GM23248 (cell line): ENCODE results near the gene HEPHL1. TPM values are rescaled to one million over a fixed set of nuclear protein-coding genes. Genes with fewer than 3 reads are reported as not detected.
A peak's percentile ranks its signal among the peaks of the same experiment; 100 is the strongest.

Experiments used
- DNase-seq: peaks from one replicate; pipeline ENCODE4 v3.0.0-alpha.2; 2015
- H2AFZ ChIP-seq: fragments of 200-600 bp; sonication (generic); 2 replicates; pipeline ENCODE4 v1.6.1; 2016; ENCODE audit warnings: antibody characterized with exemption
- H3F3A ChIP-seq: fragments of 200-600 bp; sonication (generic); 2 replicates; pipeline ENCODE4 v1.6.1; 2016; ENCODE audit warnings: mild to moderate bottlenecking, antibody characterized with exemption, mixed run types; ENCODE audit not compliant: insufficient read depth
- H3K27ac ChIP-seq: fragments of 200-600 bp; sonication (generic); 2 replicates; pipeline ENCODE4 v1.5.1; 2016; ENCODE audit warnings: mild to moderate bottlenecking
- H3K27me3 ChIP-seq: fragments of 200-600 bp; sonication (generic); replicated peaks from 2 replicates; pipeline ENCODE4 v1.6.1; 2016; ENCODE audit warnings: mild to moderate bottlenecking; ENCODE audit not compliant: insufficient read depth
- H3K36me3 ChIP-seq: fragments of 200-600 bp; sonication (generic); 2 replicates; pipeline ENCODE4 v1.6.1; 2016; ENCODE audit warnings: low read depth, mild to moderate bottlenecking
- H3K4me1 ChIP-seq: fragments of 200-600 bp; sonication (generic); 2 replicates; pipeline ENCODE4 v1.6.1; 2016; ENCODE audit warnings: mild to moderate bottlenecking; ENCODE audit not compliant: insufficient read depth
- H3K4me2 ChIP-seq: fragments of 200-600 bp; sonication (generic); one replicate; pipeline ENCODE4 v1.6.1; 2016; ENCODE audit warnings: mild to moderate bottlenecking; ENCODE audit not compliant: unreplicated experiment
- H3K4me3 ChIP-seq: fragments of 200-600 bp; sonication (generic); 2 replicates; pipeline ENCODE4 v1.5.1; 2016; ENCODE audit warnings: mild to moderate bottlenecking
- H3K79me2 ChIP-seq: fragments of 200-600 bp; sonication (generic); 2 replicates; pipeline ENCODE4 v1.6.1; 2016; ENCODE audit warnings: mild to moderate bottlenecking; ENCODE audit not compliant: insufficient read depth
- H3K9ac ChIP-seq: fragments of 200-600 bp; sonication (generic); 2 replicates; pipeline ENCODE4 v1.6.1; 2016; ENCODE audit warnings: mild to moderate bottlenecking
- H3K9me2 ChIP-seq: fragments of 200-600 bp; sonication (generic); 2 replicates; pipeline ENCODE4 v1.6.1; 2016; ENCODE audit warnings: mixed run types, mild to moderate bottlenecking, moderate library complexity; ENCODE audit not compliant: insufficient read depth
- H3K9me3 ChIP-seq: fragments of 200-600 bp; sonication (generic); one replicate; pipeline ENCODE4 v1.6.1; 2017; ENCODE audit warnings: low read depth
- H4K20me1 ChIP-seq: fragments of 200-600 bp; sonication (generic); 2 replicates; pipeline ENCODE4 v1.6.0; 2016; ENCODE audit not compliant: insufficient read depth
- EZH2 ChIP-seq: fragments of 200-600 bp; sonication (generic); IDR thresholded peaks from 2 replicates; pipeline ENCODE4 v1.6.1; 2018; ENCODE audit warnings: antibody characterized with exemption, mild to moderate bottlenecking; ENCODE audit not compliant: insufficient read depth, poor library complexity, severe bottlenecking
- EZH2phosphoT487 ChIP-seq: fragments of 200-600 bp; sonication (generic); IDR thresholded peaks from 2 replicates; pipeline ENCODE4 v1.6.1; 2018; ENCODE audit warnings: antibody characterized with exemption, moderate library complexity, mild to moderate bottlenecking, low read depth; ENCODE audit not compliant: insufficient read depth
- WGBS, 2 experiments: methylation state at CpG; one replicate each; pipeline ENCODE4 v1.1.6; 2015 to 2017; ENCODE audit warnings: low lambda C conversion rate in 2 of 2, low coverage in 1 of 2; ENCODE audit errors: missing lambda C conversion rate in 2 of 2; 5-methylcytosine and 5-hydroxymethylcytosine counted together
- in situ Hi-C: fragments of 300-500 bp; cut with MboI; formaldehyde crosslinking; loops from 2 replicates; pipeline ENCODE4 v1.15.0; 2020
- polyA plus RNA-seq: library from polyadenylated mRNA; unstranded; fragments of >200 nt; fragmentation: Nextera tagmentation; extraction: Ambion mirVana; gene quantifications from 2 replicates; pipeline ENCODE4 v1.2.1, GENCODE V29; 2016
- total RNA-seq: library from RNA; depleted of rRNA; stranded (reverse); fragments of >200 nt; shearing (Covaris generic); gene quantifications from 2 replicates; pipeline ENCODE4 v1.2.3, GENCODE V29; 2014

The HEPHL1 gene
- total and polyA plus RNA-seq, 2 experiments from 2014 or later: not detected

DNA sequence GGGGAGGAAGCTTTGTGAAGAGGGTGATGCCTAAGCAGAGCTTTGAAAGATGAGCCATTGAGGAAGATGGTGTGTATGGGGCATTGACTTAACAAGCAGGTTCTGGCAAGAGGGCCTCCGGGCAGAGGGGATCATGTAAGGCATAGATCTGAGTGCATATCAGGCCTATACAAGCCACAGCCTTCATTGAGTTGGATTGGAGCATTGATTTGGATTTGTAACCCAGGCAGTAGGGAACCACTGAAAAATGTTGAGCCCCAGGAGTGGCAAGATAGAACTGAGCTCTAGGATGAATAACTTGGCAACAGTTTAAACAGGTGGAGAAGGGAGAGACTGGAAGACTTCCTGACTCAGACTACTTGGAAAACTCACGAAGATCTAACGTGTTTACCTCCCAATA is 128.9 kb downstream of the HEPHL1 start:
- no peaks in the 10 kb centered on the region for H3K9me2 ChIP-seq
- no peaks in the 10 kb centered on the region for H3K27me3 ChIP-seq
- no peak overlapping the region for H3K4me3 ChIP-seq
- H3K9ac ChIP-seq: no peak overlapping the region
- peaks cover 97% of the 10 kb centered on the region for H3K79me2 ChIP-seq
- peaks cover 6% of the 10 kb centered on the region; the same call in 1 of the 2 replicates for H4K20me1 ChIP-seq
- H3K36me3 ChIP-seq: no peaks in the 10 kb centered on the region
- no peaks in the 10 kb centered on the region for H3K9me3 ChIP-seq
- no peak overlapping the region for H3K4me2 ChIP-seq
- no peak for TF ChIP-seq EZH2phosphoT487
- no peak for TF ChIP-seq EZH2
- no peak for DNase-seq
- in situ Hi-C loops: no loop called here
- peaks cover 6% of the 10 kb centered on the region; the same call in 1 of the 2 replicates for H3F3A ChIP-seq
- H3K4me1 ChIP-seq: peaks cover 31% of the 10 kb centered on the region
- no peak overlapping the region for H2AFZ ChIP-seq
- 95 to 100% methylated on average over 3 of the region's 3 CpGs for WGBS, 2 experiments
- H3K27ac ChIP-seq: no peak overlapping the region

GRCh38 chr11:94150704-94151685 is 129.8 kb downstream of the HEPHL1 start:
- Histone ChIP-seq H3K4me1 (peaks cover 31% of the 10 kb centered on the region), H3K9me2 (no peaks in the 10 kb centered on the region), H3K27me3 (no peaks in the 10 kb centered on the region), H2AFZ (no peak overlapping the region), H3K4me2 (no peak overlapping the region), H3K9ac (no peak overlapping the region), H3K9me3 (no peaks in the 10 kb centered on the region), H4K20me1 (peaks cover 6% of the 10 kb centered on the region; the same call in 1 of the 2 replicates), H3K4me3 (no peak overlapping the region), H3K27ac (no peak overlapping the region), H3F3A (peaks cover 6% of the 10 kb centered on the region; the same call in 1 of the 2 replicates), H3K36me3 (no peaks in the 10 kb centered on the region), H3K79me2 (peaks cover 96% of the 10 kb centered on the region)
- in situ Hi-C loops: no loop called here
- DNase-seq: peak; percentile 33
- 70 to 78% methylated on average over 4 of the region's 4 CpGs for WGBS, 2 experiments
- no peak for TF ChIP-seq EZH2phosphoT487
- no peak for TF ChIP-seq EZH2

- Histone ChIP-seq H3K4me3 (no peak overlapping the region), H3K9me2 (no peaks in the 10 kb centered on the region), H3K4me1 (peaks cover 31% of the 10 kb centered on the region), H4K20me1 (peaks cover 6% of the 10 kb centered on the region; the same call in 1 of the 2 replicates), H3F3A (peaks cover 6% of the 10 kb centered on the region; the same call in 1 of the 2 replicates), H3K27me3 (no peaks in the 10 kb centered on the region), H3K27ac (peak overlapping the region; percentile 44), H3K9ac (no peak overlapping the region), H3K4me2 (peak overlapping the region; percentile 20), H3K9me3 (no peaks in the 10 kb centered on the region), H3K36me3 (no peaks in the 10 kb centered on the region), H2AFZ (no peak overlapping the region), H3K79me2 (peaks cover 92% of the 10 kb centered on the region)
- in situ Hi-C loops: no loop called here
- peak; percentile 94 for DNase-seq
- TF ChIP-seq EZH2phosphoT487: no peak
- no peak for TF ChIP-seq EZH2
- 30% methylated on average over 6 of the region's 6 CpGs for WGBS, 2 experiments
Observed at GRCh38 chr11:94151903-94152677, 130.9 kb downstream of the HEPHL1 start.

GRCh38 chr11:94152678-94153065 is 131.5 kb downstream of the HEPHL1 start:
- Histone ChIP-seq H2AFZ (no peak overlapping the region), H3K9me2 (no peaks in the 10 kb centered on the region), H3K9ac (no peak overlapping the region), H3K36me3 (no peaks in the 10 kb centered on the region), H3K27ac (peak overlapping the region; percentile 22; the same call in 1 of the 2 replicates), H3K27me3 (no peaks in the 10 kb centered on the region), H4K20me1 (peaks cover 6% of the 10 kb centered on the region; the same call in 1 of the 2 replicates), H3K4me1 (peaks cover 31% of the 10 kb centered on the region), H3K4me2 (peak overlapping the region; percentile 20), H3K79me2 (peaks cover 92% of the 10 kb centered on the region), H3K4me3 (no peak overlapping the region), H3K9me3 (no peaks in the 10 kb centered on the region), H3F3A (peaks cover 6% of the 10 kb centered on the region; the same call in 1 of the 2 replicates)
- WGBS, 2 experiments: 54 to 60% methylated on average over 6 of the region's 6 CpGs
- no peak for TF ChIP-seq EZH2
- TF ChIP-seq EZH2phosphoT487: no peak
- in situ Hi-C loops: no loop called here
- no peak for DNase-seq
